Gastrocnemius medialis (tissue), 4 donors: Measurements from ENCODE around the gene EMC8.

Source experiments
- POLR2A ChIP-seq, 2 donors: fragments of 450-650 bp; IDR thresholded peaks; one replicate each; pipeline ENCODE4 v1.6.1; 2017; ENCODE audit warnings: antibody characterized with exemption in 2 of 2, mild to moderate bottlenecking in 2 of 2, moderate library complexity in 2 of 2
- TF ChIP-seq, protein P1 (sequence below), 5 experiments: fragments of 450-650 bp in 3 of 5; fragments of 200-600 bp in 2 of 5; sonication (generic) in 2 of 5; IDR thresholded peaks in 4 of 5; conservative IDR thresholded peaks in 1 of 5; 1 replicate in 4 of 5; 2 replicates in 1 of 5; pipeline ENCODE4 v1.5.1; 2016 to 2019; ENCODE audit warnings: antibody characterized with exemption in 5 of 5, mild to moderate bottlenecking in 3 of 5, moderate library complexity in 3 of 5

DNA sequence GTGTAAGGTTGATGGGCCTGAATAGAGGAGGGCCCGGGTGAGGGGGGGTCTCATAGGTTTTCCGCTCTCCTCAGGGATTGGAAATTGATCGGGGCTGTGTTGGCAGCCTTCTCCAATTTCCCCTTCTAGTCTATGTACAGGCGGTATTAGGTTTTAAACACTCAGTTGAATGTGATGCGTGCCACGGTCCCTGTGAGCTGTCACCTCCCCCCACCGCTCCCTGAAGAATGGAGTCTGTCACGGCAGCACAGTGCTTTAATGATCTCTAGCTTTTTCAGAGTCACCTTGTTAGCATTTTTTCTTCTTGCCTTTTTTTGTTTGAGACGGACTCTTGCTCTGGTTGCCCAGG lies 951 bp upstream of the EMC8 start:
- TF ChIP-seq, protein P1, sequence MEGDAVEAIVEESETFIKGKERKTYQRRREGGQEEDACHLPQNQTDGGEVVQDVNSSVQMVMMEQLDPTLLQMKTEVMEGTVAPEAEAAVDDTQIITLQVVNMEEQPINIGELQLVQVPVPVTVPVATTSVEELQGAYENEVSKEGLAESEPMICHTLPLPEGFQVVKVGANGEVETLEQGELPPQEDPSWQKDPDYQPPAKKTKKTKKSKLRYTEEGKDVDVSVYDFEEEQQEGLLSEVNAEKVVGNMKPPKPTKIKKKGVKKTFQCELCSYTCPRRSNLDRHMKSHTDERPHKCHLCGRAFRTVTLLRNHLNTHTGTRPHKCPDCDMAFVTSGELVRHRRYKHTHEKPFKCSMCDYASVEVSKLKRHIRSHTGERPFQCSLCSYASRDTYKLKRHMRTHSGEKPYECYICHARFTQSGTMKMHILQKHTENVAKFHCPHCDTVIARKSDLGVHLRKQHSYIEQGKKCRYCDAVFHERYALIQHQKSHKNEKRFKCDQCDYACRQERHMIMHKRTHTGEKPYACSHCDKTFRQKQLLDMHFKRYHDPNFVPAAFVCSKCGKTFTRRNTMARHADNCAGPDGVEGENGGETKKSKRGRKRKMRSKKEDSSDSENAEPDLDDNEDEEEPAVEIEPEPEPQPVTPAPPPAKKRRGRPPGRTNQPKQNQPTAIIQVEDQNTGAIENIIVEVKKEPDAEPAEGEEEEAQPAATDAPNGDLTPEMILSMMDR (IDR thresholded peaks at IDR 0.05 in 4 of 5, conservative IDR thresholded peaks at IDR 0.05 in 1 of 5): no peak
- TF ChIP-seq POLR2A (IDR thresholded peaks at IDR 0.05): no peak
